ENCODE results near the gene CS.
"Not testable (repeated sequence)": the region's sequence is repeated elsewhere in the genome, so short reads cannot be mapped to it uniquely, and the experiment has no call there.

CS gene

GRCh38 chr12:56299853-56300643 is at the start of gene CS:
CS (minus strand) TSS chr12:56300330; CDS start chr12:56300201, 129 bp downstream.
- peak within 1 kb of the TSS; percentile 96 for H3K4me3 Mint-ChIP-seq
- H3K27me3 Mint-ChIP-seq (ENCODE audit: low read depth), result no peaks in the 10 kb centered on the region
- H3K9me3 Mint-ChIP-seq, result no peaks in the 10 kb centered on the region
- H3K36me3 Mint-ChIP-seq (ENCODE audit: low read depth), result peaks cover 15% of the 10 kb centered on the region
- peaks cover 36% of the 10 kb centered on the region for H3K4me1 Mint-ChIP-seq (ENCODE audit: low read depth)
- peak within 1 kb of the TSS; percentile 91 for H3K27ac Mint-ChIP-seq

GRCh38 chr12:56348776-56349175 is 48.6 kb upstream of the CS start:
- Mint-ChIP-seq H3K27ac (no peak overlapping the region), H3K4me1 (ENCODE audit: low read depth) (peaks cover 4% of the 10 kb centered on the region), H3K36me3 (ENCODE audit: low read depth) (peaks cover 51% of the 10 kb centered on the region), H3K9me3 (no peaks in the 10 kb centered on the region), H3K4me3 (no peak overlapping the region), H3K27me3 (ENCODE audit: low read depth) (no peaks in the 10 kb centered on the region)

- H3K36me3 Mint-ChIP-seq (ENCODE audit: low read depth), result peaks cover 64% of the 10 kb centered on the region
- not testable (repeated sequence) for H3K27ac Mint-ChIP-seq; H3K9me3 Mint-ChIP-seq; H3K27me3 Mint-ChIP-seq (ENCODE audit: low read depth); H3K4me3 Mint-ChIP-seq; H3K4me1 Mint-ChIP-seq (ENCODE audit: low read depth)
Measured at GRCh38 chr12:56347255-56347654, 47.1 kb upstream of the CS start.

- no peaks in the 10 kb centered on the region for H3K27me3 Mint-ChIP-seq (ENCODE audit: low read depth)
- peak overlapping the region; percentile 19 for H3K27ac Mint-ChIP-seq
- H3K9me3 Mint-ChIP-seq, result no peaks in the 10 kb centered on the region
- no peak overlapping the region for H3K4me3 Mint-ChIP-seq
- peaks cover 6% of the 10 kb centered on the region for H3K4me1 Mint-ChIP-seq (ENCODE audit: low read depth)
- peaks cover 64% of the 10 kb centered on the region for H3K36me3 Mint-ChIP-seq (ENCODE audit: low read depth)
Measured at GRCh38 chr12:56346675-56347074, 46.5 kb upstream of the CS start.

GRCh38 chr12:56342290-56342689 is 42.2 kb upstream of the CS start:
- not testable (repeated sequence) for H3K9me3 Mint-ChIP-seq; H3K4me3 Mint-ChIP-seq; H3K27me3 Mint-ChIP-seq (ENCODE audit: low read depth)
- Mint-ChIP-seq H3K27ac (peak overlapping the region; percentile 52), H3K4me1 (ENCODE audit: low read depth) (peaks cover 27% of the 10 kb centered on the region), H3K36me3 (ENCODE audit: low read depth) (peaks cover 44% of the 10 kb centered on the region)

GRCh38 chr12:56341616-56342015 is 41.5 kb upstream of the CS start:
- Mint-ChIP-seq H3K27me3 (ENCODE audit: low read depth) (no peaks in the 10 kb centered on the region), H3K9me3 (no peaks in the 10 kb centered on the region), H3K27ac (no peak overlapping the region), H3K4me3 (no peak overlapping the region), H3K4me1 (ENCODE audit: low read depth) (peaks cover 31% of the 10 kb centered on the region), H3K36me3 (ENCODE audit: low read depth) (peaks cover 40% of the 10 kb centered on the region)

GRCh38 chr12:56339158-56339422 is 39.0 kb upstream of the CS start:
- peaks cover 28% of the 10 kb centered on the region for H3K36me3 Mint-ChIP-seq (ENCODE audit: low read depth)
- H3K4me1 Mint-ChIP-seq (ENCODE audit: low read depth), result peaks cover 39% of the 10 kb centered on the region
- no peaks in the 10 kb centered on the region for H3K27me3 Mint-ChIP-seq (ENCODE audit: low read depth)
- H3K9me3 Mint-ChIP-seq, result no peaks in the 10 kb centered on the region
- H3K4me3 Mint-ChIP-seq, result peak overlapping the region; percentile 96
- H3K27ac Mint-ChIP-seq, result peak overlapping the region; percentile 98

- Mint-ChIP-seq H3K4me1 (ENCODE audit: low read depth) (peaks cover 40% of the 10 kb centered on the region), H3K27ac (peak within 1 kb of the TSS; percentile 98), H3K9me3 (no peaks in the 10 kb centered on the region), H3K36me3 (ENCODE audit: low read depth) (peaks cover 22% of the 10 kb centered on the region), H3K4me3 (peak within 1 kb of the TSS; percentile 96), H3K27me3 (ENCODE audit: low read depth) (no peaks in the 10 kb centered on the region)
Measured at GRCh38 chr12:56338308-56339157, 38.4 kb upstream of the CS start, which contains the start of gene IL23A. IL23A (plus strand) TSS chr12:56338884; CDS start chr12:56339045, 161 bp downstream.

- peaks cover 44% of the 10 kb centered on the region for H3K4me1 Mint-ChIP-seq (ENCODE audit: low read depth)
- H3K27ac Mint-ChIP-seq, result peak overlapping the region; percentile 98
Measured at GRCh38 chr12:56337753-56338251, 37.7 kb upstream of the CS start.

GRCh38 chr12:56336361-56337167 is 36.4 kb upstream of the CS start:
- peak overlapping the region; percentile 28 for H3K4me3 Mint-ChIP-seq
- H3K4me1 Mint-ChIP-seq (ENCODE audit: low read depth), result peaks cover 48% of the 10 kb centered on the region
- peak overlapping the region; percentile 57 for H3K27ac Mint-ChIP-seq
- H3K27me3 Mint-ChIP-seq (ENCODE audit: low read depth), result no peaks in the 10 kb centered on the region
- H3K9me3 Mint-ChIP-seq, result no peaks in the 10 kb centered on the region
- peaks cover 12% of the 10 kb centered on the region for H3K36me3 Mint-ChIP-seq (ENCODE audit: low read depth)

More at GRCh38 chr12:56337753-56338251, 37.7 kb upstream of the CS start:
- peaks cover 16% of the 10 kb centered on the region for H3K36me3 Mint-ChIP-seq (ENCODE audit: low read depth)
- H3K27me3 Mint-ChIP-seq (ENCODE audit: low read depth), result no peaks in the 10 kb centered on the region
- peak overlapping the region; percentile 36 for H3K4me3 Mint-ChIP-seq
- H3K9me3 Mint-ChIP-seq, result no peaks in the 10 kb centered on the region

- H3K27me3 Mint-ChIP-seq (ENCODE audit: low read depth); H3K4me3 Mint-ChIP-seq; H3K27ac Mint-ChIP-seq; H3K9me3 Mint-ChIP-seq: not testable (repeated sequence)
- peaks cover 13% of the 10 kb centered on the region for H3K36me3 Mint-ChIP-seq (ENCODE audit: low read depth)
- peaks cover 50% of the 10 kb centered on the region for H3K4me1 Mint-ChIP-seq (ENCODE audit: low read depth)
Measured at GRCh38 chr12:56335527-56335926, 35.4 kb upstream of the CS start.

- Mint-ChIP-seq H3K9me3 (no peaks in the 10 kb centered on the region), H3K27ac (peak overlapping the region; percentile 99), H3K27me3 (ENCODE audit: low read depth) (no peaks in the 10 kb centered on the region), H3K36me3 (ENCODE audit: low read depth) (peaks cover 11% of the 10 kb centered on the region), H3K4me3 (peak overlapping the region; percentile 87), H3K4me1 (ENCODE audit: low read depth) (peaks cover 45% of the 10 kb centered on the region)
Measured at GRCh38 chr12:56334490-56334793, 34.3 kb upstream of the CS start.

- Mint-ChIP-seq H3K4me1 (ENCODE audit: low read depth) (peaks cover 39% of the 10 kb centered on the region), H3K4me3 (peak within 1 kb of the TSS; percentile 87), H3K9me3 (no peaks in the 10 kb centered on the region), H3K27ac (peak within 1 kb of the TSS; percentile 99), H3K27me3 (ENCODE audit: low read depth) (no peaks in the 10 kb centered on the region), H3K36me3 (ENCODE audit: low read depth) (peaks cover 6% of the 10 kb centered on the region)
Measured at GRCh38 chr12:56333679-56334489, 33.8 kb upstream of the CS start, which contains the start of gene PAN2. PAN2 (minus strand) TSS chr12:56334000; CDS start chr12:56333094, 906 bp downstream.
